Fibroblast of lung (primary cell): ENCODE results near the gene MYH10. TPM values are rescaled to one million over a fixed set of nuclear protein-coding genes. Genes with fewer than 3 reads are reported as not detected.
A peak's percentile ranks its signal among the peaks of the same experiment; 100 is the strongest.

Source experiments
- DNase-seq, 2 donors: peaks; one replicate each; pipeline versions ENCODE4 v3.0.0 to v3.0.0-alpha.2; 2010; ENCODE audit warnings: low read depth in 2 of 2
- H2AFZ ChIP-seq: 2 replicates; pipeline ENCODE4 v1.5.1; 2012; ENCODE audit warnings: low read length, control low read depth, inconsistent platforms
- H3K27ac ChIP-seq: 2 replicates; pipeline ENCODE4 v1.5.1; 2011; ENCODE audit warnings: low read length, control low read depth; ENCODE audit not compliant: insufficient read depth
- H3K27me3 ChIP-seq: 2 replicates; pipeline ENCODE4 v1.5.1; 2011; ENCODE audit warnings: mild to moderate bottlenecking, low read length; ENCODE audit not compliant: control insufficient read depth, insufficient read depth
- H3K36me3 ChIP-seq: 2 replicates; pipeline ENCODE4 v1.5.1; 2011; ENCODE audit warnings: low read length; ENCODE audit not compliant: control insufficient read depth, insufficient read depth
- H3K4me1 ChIP-seq: 2 replicates; pipeline ENCODE4 v1.5.1; 2011; ENCODE audit warnings: low read length; ENCODE audit not compliant: control insufficient read depth, insufficient read depth; ENCODE audit errors: extremely low read depth
- H3K4me2 ChIP-seq: 2 replicates; pipeline ENCODE4 v1.5.1; 2011; ENCODE audit warnings: low read length, control low read depth; ENCODE audit not compliant: insufficient read depth; ENCODE audit errors: extremely low read depth
- H3K4me3 ChIP-seq, 4 experiments: fragments of 200-600 bp in 1 of 4; sonication (generic) in 1 of 4; replicated peaks in 1 of 4; 2 replicates each; pipeline ENCODE4 v1.5.1; 2011 to 2016; ENCODE audit warnings: low read length in 4 of 4, low read depth in 3 of 4, mild to moderate bottlenecking in 3 of 4, control low read depth in 2 of 4, inconsistent platforms in 1 of 4, mixed read lengths in 1 of 4; ENCODE audit not compliant: insufficient read depth in 1 of 4; ENCODE audit errors: control extremely low read depth in 1 of 4
- H3K79me2 ChIP-seq: 2 replicates; pipeline ENCODE4 v1.5.1; 2012; ENCODE audit warnings: mild to moderate bottlenecking, low read length, inconsistent platforms; ENCODE audit not compliant: control insufficient read depth, insufficient read depth
- H3K9ac ChIP-seq: 2 replicates; pipeline ENCODE4 v1.5.1; 2011; ENCODE audit warnings: mild to moderate bottlenecking, low read length, control low read depth; ENCODE audit not compliant: insufficient read depth
- H3K9me3 ChIP-seq: 2 replicates; pipeline ENCODE4 v1.5.1; 2012; ENCODE audit warnings: low read depth, low read length; ENCODE audit not compliant: control insufficient read depth, insufficient read depth
- H4K20me1 ChIP-seq: 2 replicates; pipeline ENCODE4 v1.5.1; 2011; ENCODE audit warnings: low read length; ENCODE audit not compliant: control insufficient read depth, insufficient read depth; ENCODE audit errors: extremely low read depth
- EZH2 ChIP-seq: IDR thresholded peaks from 2 replicates; pipeline ENCODE4 v1.5.1; 2012; ENCODE audit warnings: low read length, control low read depth, mild to moderate bottlenecking; ENCODE audit errors: missing control alignments
- polyA plus RNA-seq, 2 donors: library from polyadenylated mRNA; depleted of rRNA in 1 of 2; stranded (reverse) in 1 of 2; unstranded in 1 of 2; fragments of >200 nt; gene quantifications; 2 replicates each; pipeline ENCODE4 v1.2.1, GENCODE V29; 2011 to 2012; ENCODE audit warnings: missing spikeins in 1 of 2
- total RNA-seq: library from RNA; depleted of rRNA; stranded (reverse); fragments of >200 nt; gene quantifications from 2 replicates; pipeline ENCODE4 v1.2.1, GENCODE V29; 2014
- TF ChIP-seq, protein P1 (sequence below), 2 donors: IDR thresholded peaks in 1 of 2; conservative IDR thresholded peaks in 1 of 2; 1 replicate in 1 of 2; 2 replicates in 1 of 2; pipeline ENCODE4 v1.5.1; 2011 to 2012; ENCODE audit warnings: low read length in 2 of 2, control low read depth in 1 of 2, inconsistent platforms in 1 of 2, low read depth in 1 of 2, mild to moderate bottlenecking in 1 of 2

MYH10 gene
- total and polyA plus RNA-seq, 2 donors (not counting 1 experiment from before 2014, with no cell fraction given): 54.6 to 104 TPM

DNA sequence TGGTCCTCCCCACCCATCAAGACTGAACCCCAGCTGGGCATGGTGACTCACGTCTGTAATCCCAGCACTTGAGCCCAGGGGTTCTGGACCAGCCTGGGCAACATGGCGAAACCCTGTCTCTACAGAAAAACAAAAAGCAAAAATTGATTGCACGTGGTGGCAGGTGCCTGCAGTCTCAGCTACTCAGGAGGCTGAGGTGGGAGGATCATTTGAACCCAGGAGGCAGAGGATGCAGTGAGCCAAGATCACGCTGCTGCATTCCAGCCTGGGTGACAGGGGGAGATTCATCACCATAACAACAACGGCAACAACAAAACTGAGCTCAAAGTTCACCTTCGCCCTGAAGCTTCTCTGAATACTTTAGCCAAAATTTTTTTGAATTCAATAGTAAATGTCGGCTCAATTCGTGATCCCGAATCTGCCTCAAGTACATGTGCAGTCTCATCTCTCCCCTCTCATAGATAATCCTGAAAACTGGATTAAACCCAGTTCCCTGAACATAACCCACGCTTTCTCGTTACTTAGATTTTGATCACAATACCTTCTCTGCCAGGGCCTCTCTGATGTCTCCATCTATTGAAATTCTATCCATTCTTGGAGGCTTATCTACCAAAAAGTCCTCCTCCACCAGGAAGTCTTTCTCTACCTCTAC is 13.5 kb upstream of the MYH10 start:
- Histone ChIP-seq H3K4me3 (no peak overlapping the region), H3K4me1 (no peaks in the 10 kb centered on the region), H3K27me3 (peaks cover 10% of the 10 kb centered on the region), H2AFZ (no peak overlapping the region), H4K20me1 (no peaks in the 10 kb centered on the region), H3K36me3 (no peaks in the 10 kb centered on the region), H3K9ac (no peak overlapping the region), H3K4me2 (no peak overlapping the region), H3K27ac (no peak overlapping the region), H3K9me3 (no peaks in the 10 kb centered on the region), H3K79me2 (no peaks in the 10 kb centered on the region)
- DNase-seq: no peak
- no peak for TF ChIP-seq EZH2
- TF ChIP-seq, protein P1, sequence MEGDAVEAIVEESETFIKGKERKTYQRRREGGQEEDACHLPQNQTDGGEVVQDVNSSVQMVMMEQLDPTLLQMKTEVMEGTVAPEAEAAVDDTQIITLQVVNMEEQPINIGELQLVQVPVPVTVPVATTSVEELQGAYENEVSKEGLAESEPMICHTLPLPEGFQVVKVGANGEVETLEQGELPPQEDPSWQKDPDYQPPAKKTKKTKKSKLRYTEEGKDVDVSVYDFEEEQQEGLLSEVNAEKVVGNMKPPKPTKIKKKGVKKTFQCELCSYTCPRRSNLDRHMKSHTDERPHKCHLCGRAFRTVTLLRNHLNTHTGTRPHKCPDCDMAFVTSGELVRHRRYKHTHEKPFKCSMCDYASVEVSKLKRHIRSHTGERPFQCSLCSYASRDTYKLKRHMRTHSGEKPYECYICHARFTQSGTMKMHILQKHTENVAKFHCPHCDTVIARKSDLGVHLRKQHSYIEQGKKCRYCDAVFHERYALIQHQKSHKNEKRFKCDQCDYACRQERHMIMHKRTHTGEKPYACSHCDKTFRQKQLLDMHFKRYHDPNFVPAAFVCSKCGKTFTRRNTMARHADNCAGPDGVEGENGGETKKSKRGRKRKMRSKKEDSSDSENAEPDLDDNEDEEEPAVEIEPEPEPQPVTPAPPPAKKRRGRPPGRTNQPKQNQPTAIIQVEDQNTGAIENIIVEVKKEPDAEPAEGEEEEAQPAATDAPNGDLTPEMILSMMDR (conservative IDR thresholded peaks at IDR 0.05 in 1 of 2, IDR thresholded peaks at IDR 0.05 in 1 of 2; ENCODE audit: low read depth in 1 of 2, low read length in 2 of 2): no peak

DNA sequence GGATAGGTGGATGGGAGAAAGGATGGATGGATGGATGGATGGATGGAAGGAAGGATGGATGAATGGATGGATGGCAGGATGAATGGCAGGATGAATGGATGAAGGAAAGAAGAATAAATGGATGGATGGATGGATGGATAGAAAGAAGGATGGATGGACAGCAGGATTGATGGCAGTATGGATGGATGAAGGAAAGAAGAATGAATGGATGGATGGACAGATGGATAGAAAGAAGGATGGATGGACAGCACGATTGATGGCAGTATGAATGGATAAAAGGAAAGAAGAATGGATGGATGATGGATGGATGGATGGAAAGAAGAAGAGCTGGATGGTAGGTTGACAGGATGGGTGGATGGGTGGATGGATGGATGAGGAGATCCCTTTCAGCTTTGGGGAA is 9.2 kb upstream of the MYH10 start:
- H3K36me3 ChIP-seq: no peaks in the 10 kb centered on the region
- no peak overlapping the region for H3K9ac ChIP-seq
- no peaks in the 10 kb centered on the region for H3K9me3 ChIP-seq
- no peak overlapping the region for H3K4me2 ChIP-seq
- TF ChIP-seq, protein P1 (conservative IDR thresholded peaks at IDR 0.05 in 1 of 2, IDR thresholded peaks at IDR 0.05 in 1 of 2; ENCODE audit: low read depth in 1 of 2, low read length in 2 of 2): no peak
- no peak for TF ChIP-seq EZH2
- H3K4me1 ChIP-seq: no peaks in the 10 kb centered on the region
- H2AFZ ChIP-seq: no peak overlapping the region
- no peaks in the 10 kb centered on the region for H3K79me2 ChIP-seq
- DNase-seq: no peak
- no peaks in the 10 kb centered on the region for H4K20me1 ChIP-seq
- no peak overlapping the region for H3K27ac ChIP-seq
- H3K4me3 ChIP-seq: no peak overlapping the region
- peaks cover 10% of the 10 kb centered on the region for H3K27me3 ChIP-seq

DNA sequence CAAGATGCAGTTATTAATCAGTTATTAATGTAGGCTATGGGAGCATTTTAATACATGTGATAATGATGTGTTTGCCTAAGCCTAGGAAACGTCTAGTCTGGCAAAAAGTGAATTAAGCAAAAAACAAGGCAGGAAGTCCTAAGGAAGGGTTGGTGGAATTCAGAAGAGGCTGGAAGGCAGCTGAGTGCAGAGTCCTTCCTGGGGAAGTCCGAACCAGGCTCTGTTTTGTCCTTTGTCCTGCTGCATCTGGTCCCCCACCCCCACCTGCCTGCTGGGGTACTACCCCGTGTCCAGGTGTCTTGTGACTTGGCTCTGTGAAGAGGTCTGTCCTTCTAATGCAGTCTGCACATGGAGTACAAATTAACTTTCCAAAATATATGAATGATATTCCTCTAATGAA is 1.5 kb upstream of the MYH10 start:
- H3K9me3 ChIP-seq: no peaks in the 10 kb centered on the region
- no peaks in the 10 kb centered on the region for H4K20me1 ChIP-seq
- H3K27me3 ChIP-seq: no peaks in the 10 kb centered on the region
- peaks cover 6% of the 10 kb centered on the region for H3K4me1 ChIP-seq
- H3K4me3 ChIP-seq: peak overlapping the region in 1 of 4 experiments; percentile 69
- peaks cover 29% of the 10 kb centered on the region for H3K79me2 ChIP-seq
- H2AFZ ChIP-seq: no peak overlapping the region
- DNase-seq: no peak
- no peak overlapping the region for H3K4me2 ChIP-seq
- no peaks in the 10 kb centered on the region for H3K36me3 ChIP-seq
- no peak for TF ChIP-seq EZH2
- TF ChIP-seq, protein P1 (conservative IDR thresholded peaks at IDR 0.05 in 1 of 2, IDR thresholded peaks at IDR 0.05 in 1 of 2; ENCODE audit: low read depth in 1 of 2, low read length in 2 of 2): no peak
- no peak overlapping the region for H3K9ac ChIP-seq
- no peak overlapping the region for H3K27ac ChIP-seq
